WERI-Rb-1 (cell line): ENCODE data around the gene ACVR1C.

Experiments
- DNase-seq: peaks from one replicate; pipeline ENCODE4 v3.0.0-alpha.2; 2020
- H3K27ac ChIP-seq: fragments of 250-450 bp; sonication (Bioruptor Pico); 2 replicates; pipeline ENCODE4 v1.5.1; 2020; ENCODE audit warnings: mild to moderate bottlenecking, moderate library complexity
- H3K27me3 ChIP-seq: fragments of 250-450 bp; sonication (Bioruptor Pico); 2 replicates; pipeline ENCODE4 v1.5.1; 2021; ENCODE audit warnings: mild to moderate bottlenecking, low read depth, moderate library complexity; ENCODE audit not compliant: insufficient read depth, severe bottlenecking
- H3K36me3 ChIP-seq: fragments of 250-450 bp; sonication (Bioruptor Pico); 2 replicates; pipeline ENCODE4 v1.5.1; 2020; ENCODE audit warnings: mild to moderate bottlenecking, moderate library complexity
- H3K4me3 ChIP-seq: 2 replicates; pipeline ENCODE4 v1.5.1; 2011; ENCODE audit warnings: low read depth, mild to moderate bottlenecking, control low read depth, low read length
- H3K9me3 ChIP-seq: fragments of 250-450 bp; sonication (Bioruptor Pico); 2 replicates; pipeline ENCODE4 v1.5.1; 2021; ENCODE audit warnings: mild to moderate bottlenecking, moderate library complexity; ENCODE audit not compliant: severe bottlenecking
- TF ChIP-seq, protein P1 (sequence below): IDR thresholded peaks from 2 replicates; pipeline ENCODE4 v1.5.1; 2011; ENCODE audit warnings: low read depth, mild to moderate bottlenecking, control low read depth, inconsistent platforms, low read length

The ACVR1C gene

DNA sequence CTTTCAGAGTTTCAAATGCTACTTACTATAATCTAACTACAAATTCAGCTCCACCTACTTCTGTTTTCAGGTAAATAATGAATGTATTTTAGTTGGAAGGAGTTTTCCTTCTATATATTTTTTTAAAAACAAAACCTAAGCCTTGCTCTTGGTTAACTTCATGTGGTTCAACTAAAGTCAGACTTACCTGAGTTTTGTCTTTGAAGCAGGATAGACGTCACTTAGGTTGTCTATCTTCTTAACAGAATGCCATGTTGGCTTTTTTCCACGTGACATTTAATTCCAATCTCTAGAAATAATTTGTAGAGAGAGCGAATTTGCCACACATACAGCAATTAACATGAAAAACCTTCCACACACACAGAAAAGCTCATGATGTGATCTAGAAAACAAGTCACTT is 140.9 kb downstream of the ACVR1C start:
- Histone ChIP-seq H3K36me3 (no peaks in the 10 kb centered on the region), H3K27me3 (no peaks in the 10 kb centered on the region), H3K27ac (no peak overlapping the region), H3K9me3 (no peaks in the 10 kb centered on the region), H3K4me3 (no peak overlapping the region)
- TF ChIP-seq, protein P1, sequence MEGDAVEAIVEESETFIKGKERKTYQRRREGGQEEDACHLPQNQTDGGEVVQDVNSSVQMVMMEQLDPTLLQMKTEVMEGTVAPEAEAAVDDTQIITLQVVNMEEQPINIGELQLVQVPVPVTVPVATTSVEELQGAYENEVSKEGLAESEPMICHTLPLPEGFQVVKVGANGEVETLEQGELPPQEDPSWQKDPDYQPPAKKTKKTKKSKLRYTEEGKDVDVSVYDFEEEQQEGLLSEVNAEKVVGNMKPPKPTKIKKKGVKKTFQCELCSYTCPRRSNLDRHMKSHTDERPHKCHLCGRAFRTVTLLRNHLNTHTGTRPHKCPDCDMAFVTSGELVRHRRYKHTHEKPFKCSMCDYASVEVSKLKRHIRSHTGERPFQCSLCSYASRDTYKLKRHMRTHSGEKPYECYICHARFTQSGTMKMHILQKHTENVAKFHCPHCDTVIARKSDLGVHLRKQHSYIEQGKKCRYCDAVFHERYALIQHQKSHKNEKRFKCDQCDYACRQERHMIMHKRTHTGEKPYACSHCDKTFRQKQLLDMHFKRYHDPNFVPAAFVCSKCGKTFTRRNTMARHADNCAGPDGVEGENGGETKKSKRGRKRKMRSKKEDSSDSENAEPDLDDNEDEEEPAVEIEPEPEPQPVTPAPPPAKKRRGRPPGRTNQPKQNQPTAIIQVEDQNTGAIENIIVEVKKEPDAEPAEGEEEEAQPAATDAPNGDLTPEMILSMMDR = no peak
- no peak for DNase-seq

DNA sequence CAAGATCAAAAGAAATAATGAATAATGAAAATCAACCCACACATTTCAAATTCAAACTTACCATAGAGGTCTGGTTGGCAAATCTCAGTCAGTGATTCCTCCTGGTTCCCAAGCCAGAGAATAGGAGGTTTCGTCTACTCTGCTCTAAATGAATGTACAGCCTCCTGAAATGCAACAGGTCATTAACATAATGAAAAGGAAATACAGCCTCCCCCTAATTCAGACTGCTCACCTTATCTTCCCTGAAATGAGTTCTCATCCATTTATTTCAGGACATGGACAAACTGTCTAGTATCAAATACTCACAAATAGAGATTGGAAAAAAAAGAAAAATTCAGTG is 141.4 kb downstream of the ACVR1C start:
- H3K27ac ChIP-seq = no peak overlapping the region
- TF ChIP-seq, protein P1 = no peak

DNA sequence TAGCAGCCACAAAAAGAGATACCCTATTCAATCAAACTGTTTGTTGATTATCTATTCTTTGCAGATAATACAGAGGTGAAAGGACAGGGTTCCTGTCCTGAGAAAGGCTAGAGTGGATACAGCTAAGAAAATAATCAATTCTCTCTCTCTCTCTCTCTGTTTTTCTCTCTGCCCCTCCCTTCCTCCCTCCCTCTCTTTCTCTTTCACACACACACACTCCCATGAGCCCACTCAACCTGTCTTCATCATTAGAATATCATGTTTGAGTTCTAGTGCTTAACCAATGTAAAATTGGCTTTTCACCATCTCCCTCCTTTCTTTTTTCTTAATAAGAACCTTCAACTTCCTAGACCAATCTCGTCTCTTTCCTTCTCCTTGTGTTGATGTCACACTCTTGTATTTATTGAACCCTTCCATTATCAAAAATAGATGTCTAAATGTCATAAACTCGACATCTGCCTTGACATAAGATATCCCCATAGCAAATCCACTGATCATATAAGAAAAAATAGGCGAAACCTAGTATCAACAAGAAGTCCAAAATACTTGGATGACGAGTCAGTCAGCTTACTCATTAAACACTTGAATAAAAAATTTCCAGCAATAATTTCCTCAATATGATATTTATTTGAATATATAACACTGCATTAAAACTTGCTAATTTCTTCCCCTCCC is 141.9 kb downstream of the ACVR1C start:
- TF ChIP-seq, protein P1 = no peak
- H3K4me3 ChIP-seq = no peak overlapping the region
- no peaks in the 10 kb centered on the region for H3K36me3 ChIP-seq
- DNase-seq = no peak
- no peak overlapping the region for H3K27ac ChIP-seq
- H3K27me3 ChIP-seq = no peaks in the 10 kb centered on the region
- H3K9me3 ChIP-seq = no peaks in the 10 kb centered on the region

More for the DNA sequence above, 141.4 kb downstream of the ACVR1C start:
- DNase-seq = no peak
- Histone ChIP-seq H3K36me3 (no peaks in the 10 kb centered on the region), H3K9me3 (no peaks in the 10 kb centered on the region), H3K4me3 (no peak overlapping the region), H3K27me3 (no peaks in the 10 kb centered on the region)

DNA sequence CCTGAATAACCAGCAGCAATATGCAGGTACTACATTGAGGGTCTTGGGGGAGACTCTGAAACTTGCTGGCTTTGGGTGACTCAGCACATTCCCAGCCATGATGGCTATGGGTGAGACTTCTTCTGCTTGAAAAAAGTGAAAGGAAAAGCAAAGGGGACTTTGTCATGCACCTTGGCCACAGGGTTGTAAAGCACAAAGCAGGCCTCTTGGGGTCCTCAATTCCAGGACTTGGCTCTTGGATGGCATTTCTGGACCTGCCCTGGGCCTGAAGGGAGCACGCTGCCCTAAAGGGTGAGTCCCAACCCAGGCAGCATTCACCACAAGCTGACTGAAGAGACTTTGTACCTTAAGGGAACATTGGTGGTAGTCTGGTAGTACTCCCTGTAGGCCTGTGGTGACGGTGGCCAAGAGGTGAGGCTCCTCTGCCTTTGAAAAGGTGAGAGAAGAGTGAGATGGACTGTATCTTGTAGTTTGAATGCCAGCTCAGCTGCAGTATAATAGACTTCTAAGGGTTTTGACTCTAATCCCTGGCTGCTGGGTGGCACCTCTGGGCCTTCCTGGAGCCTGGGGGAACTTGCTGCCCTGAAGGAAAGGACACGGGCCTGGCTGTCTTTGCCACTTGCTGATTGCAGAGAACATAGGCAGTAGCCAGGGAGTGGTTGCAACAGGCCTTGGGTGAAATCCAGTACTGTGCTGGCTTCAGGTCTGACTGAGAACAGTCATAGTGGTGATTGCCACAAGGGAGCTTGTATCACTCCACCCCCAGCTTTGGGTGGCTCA is 148.3 kb downstream of the ACVR1C start:
- Histone ChIP-seq H3K4me3 (no peak overlapping the region), H3K27ac (no peak overlapping the region), H3K27me3 (no peaks in the 10 kb centered on the region), H3K9me3 (no peaks in the 10 kb centered on the region), H3K36me3 (no peaks in the 10 kb centered on the region)
- no peak for DNase-seq
- TF ChIP-seq, protein P1 = no peak

DNA sequence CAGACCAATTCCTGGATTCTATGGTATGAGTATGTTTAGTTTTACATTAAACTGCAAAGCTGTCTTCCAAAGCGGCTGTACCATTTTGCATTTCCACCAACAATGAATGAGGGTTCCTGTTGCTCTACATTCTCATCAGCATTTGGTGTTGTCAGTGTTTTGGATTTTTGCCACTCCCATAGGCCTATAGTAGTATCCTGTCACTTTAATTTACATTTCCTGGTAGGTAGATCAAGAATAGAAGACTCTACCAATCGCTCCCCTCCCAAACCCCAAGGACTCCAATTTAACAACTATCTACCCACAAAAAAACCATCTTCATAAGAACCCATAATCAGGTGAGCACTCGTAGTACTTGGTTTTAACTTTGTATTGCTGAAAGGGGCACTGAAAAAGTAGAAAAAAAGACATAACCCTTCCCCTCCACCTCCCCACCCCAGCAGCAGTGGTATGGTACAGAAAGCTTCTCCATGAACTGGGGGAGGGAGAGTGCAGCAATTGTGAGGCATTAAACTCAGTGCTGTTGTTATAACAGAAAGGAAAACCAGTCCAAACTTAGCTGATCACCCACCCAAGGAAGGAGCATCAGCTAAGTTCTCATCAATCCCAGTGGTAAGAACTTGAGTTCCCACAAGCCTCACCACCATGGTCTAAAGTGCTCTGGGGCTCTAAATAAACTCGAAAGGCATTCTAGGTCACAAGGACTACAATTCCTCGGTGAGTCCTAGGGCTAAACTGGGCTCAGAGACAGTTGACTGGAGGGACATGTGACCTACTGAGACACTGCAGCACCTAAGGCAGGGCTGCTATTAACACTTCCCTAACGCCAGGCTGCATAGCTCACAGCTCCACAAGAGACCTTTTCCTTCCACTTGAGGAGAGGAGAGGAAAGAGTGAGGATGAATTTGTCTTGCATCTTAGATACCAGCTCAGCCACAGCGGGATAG is 149.3 kb downstream of the ACVR1C start:
- Histone ChIP-seq H3K4me3 (no peak overlapping the region), H3K9me3 (no peaks in the 10 kb centered on the region), H3K27me3 (no peaks in the 10 kb centered on the region), H3K36me3 (no peaks in the 10 kb centered on the region), H3K27ac (no peak overlapping the region)
- TF ChIP-seq, protein P1 = no peak
- DNase-seq = no peak
